ENCODE data around the gene TM4SF4. TPM values are rescaled to one million over a fixed set of nuclear protein-coding genes. Genes with fewer than 3 reads are reported as not detected.
A peak's percentile ranks its signal among the peaks of the same experiment; 100 is the strongest.

TM4SF4 gene
- total and polyA plus RNA-seq, 8 donors = 18.9 to 411 (median 45.8) TPM

DNA sequence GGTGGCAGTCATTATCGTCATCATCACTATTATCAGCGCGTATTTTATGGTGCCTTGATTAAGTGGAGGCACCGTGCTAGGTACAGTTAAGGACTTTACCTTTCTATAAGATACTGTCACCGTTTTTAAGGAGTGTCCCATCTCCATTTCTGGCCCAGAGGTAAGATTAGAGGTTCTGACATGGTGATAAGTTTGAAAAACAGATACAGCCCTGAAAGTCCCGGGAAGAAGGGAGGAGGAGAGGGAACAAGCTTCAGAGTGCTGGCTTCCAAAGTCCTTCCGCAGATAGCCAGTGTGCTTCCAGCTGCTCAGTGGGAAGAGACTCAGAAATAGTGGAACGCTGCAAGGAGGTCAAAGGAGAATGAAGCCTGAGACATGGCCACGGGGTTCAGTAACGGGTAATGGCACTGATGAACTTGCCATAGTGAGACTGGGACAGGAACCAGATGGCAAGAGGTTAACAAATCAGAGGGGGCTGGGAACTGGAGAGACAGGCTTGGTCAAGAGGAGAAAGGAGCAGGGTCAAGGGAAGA is 9.1 kb upstream of the TM4SF4 start:
- FAIRE-seq (no peak), ATAC-seq (no peak), DNase-seq (no peak)
- no peaks in the 10 kb centered on the region for H3K36me3 ChIP-seq
- no peak overlapping the region for H3K27ac ChIP-seq
- H3K4me1 ChIP-seq = peaks cover 11 to 22% (median 13%) of the 10 kb centered on the region in 3 donors
- H3K27me3 ChIP-seq = no peaks in the 10 kb centered on the region
- intact Hi-C loops (cut with DNase I) = no loop called here
- WGBS, 2 donors = 71 to 75% methylated on average over 10 of the region's 10 CpGs
- no peaks in the 10 kb centered on the region for H3K9me3 ChIP-seq
- TF ChIP-seq, protein P1, sequence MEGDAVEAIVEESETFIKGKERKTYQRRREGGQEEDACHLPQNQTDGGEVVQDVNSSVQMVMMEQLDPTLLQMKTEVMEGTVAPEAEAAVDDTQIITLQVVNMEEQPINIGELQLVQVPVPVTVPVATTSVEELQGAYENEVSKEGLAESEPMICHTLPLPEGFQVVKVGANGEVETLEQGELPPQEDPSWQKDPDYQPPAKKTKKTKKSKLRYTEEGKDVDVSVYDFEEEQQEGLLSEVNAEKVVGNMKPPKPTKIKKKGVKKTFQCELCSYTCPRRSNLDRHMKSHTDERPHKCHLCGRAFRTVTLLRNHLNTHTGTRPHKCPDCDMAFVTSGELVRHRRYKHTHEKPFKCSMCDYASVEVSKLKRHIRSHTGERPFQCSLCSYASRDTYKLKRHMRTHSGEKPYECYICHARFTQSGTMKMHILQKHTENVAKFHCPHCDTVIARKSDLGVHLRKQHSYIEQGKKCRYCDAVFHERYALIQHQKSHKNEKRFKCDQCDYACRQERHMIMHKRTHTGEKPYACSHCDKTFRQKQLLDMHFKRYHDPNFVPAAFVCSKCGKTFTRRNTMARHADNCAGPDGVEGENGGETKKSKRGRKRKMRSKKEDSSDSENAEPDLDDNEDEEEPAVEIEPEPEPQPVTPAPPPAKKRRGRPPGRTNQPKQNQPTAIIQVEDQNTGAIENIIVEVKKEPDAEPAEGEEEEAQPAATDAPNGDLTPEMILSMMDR (IDR thresholded peaks at IDR 0.05) = no peak
- no peak overlapping the region for H3K4me3 ChIP-seq

DNA sequence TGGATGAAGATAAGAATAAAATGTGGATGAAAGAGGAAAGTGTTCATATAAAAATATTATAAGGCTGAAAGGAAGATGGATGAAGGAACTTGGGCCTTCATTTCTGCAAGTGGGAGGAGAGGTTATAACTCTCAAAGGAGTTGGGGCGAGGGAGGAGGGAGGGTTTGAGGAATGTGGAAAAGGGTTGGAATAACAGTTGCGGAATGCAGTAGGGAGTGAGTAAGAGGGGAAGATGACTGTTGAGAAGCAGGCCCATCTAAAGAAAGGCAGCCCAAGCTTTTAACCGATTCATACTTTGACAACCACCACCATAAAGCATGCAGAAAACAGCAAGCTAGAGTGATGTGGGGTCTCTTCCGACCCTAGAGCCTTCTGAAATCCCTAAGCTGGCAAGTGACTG is 8.3 kb upstream of the TM4SF4 start:
- TF ChIP-seq, protein P1 (IDR thresholded peaks at IDR 0.05) = no peak
- H3K4me1 ChIP-seq = peaks cover 11 to 22% (median 11%) of the 10 kb centered on the region in 3 donors
- WGBS, 2 donors = 89 to 90% methylated on average over 4 of the region's 4 CpGs
- no peaks in the 10 kb centered on the region for H3K9me3 ChIP-seq
- DNase-seq (no peak), FAIRE-seq (no peak), ATAC-seq (peak in 2 of 4 donors; percentile 24 to 36)
- H3K36me3 ChIP-seq = no peaks in the 10 kb centered on the region
- intact Hi-C loops (cut with DNase I) = no loop called here
- H3K27ac ChIP-seq = no peak overlapping the region
- H3K4me3 ChIP-seq = no peak overlapping the region
- H3K27me3 ChIP-seq = no peaks in the 10 kb centered on the region

DNA sequence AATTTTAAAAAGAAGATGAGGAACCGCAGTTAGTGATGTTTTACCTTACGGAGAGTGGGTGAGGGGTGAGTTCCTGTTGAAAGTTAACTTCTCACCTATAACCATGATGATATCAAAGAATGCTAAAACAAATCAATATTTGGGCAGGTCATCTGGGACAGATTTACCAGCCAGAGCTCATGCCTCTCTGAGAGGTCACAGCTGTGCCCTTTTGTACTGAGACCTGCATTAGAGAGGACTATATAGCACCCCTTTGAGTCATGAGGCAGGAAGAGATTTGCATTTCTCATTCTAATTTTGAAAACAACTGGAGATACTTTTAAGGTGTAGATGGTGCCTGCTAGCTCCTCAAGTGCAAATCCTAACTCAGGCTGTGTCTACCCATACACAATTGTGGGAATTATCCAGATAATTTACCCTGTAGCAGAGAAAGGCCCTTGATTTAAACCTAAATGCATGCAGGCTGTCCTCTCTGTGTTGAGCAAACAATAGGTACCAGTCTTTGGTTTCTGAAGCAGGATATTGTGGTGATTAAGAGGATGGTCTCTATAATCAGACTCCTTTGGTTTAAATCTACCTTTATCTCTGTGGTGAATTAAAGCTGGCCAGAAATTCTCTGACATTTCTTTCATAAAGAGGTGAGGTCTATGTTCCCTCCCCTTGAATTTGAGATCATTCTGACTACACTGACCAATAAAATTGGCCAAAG is 5.8 kb upstream of the TM4SF4 start:
- H3K36me3 ChIP-seq = no peaks in the 10 kb centered on the region
- 20 to 44% methylated on average over 2 of the region's 2 CpGs for WGBS, 2 donors
- intact Hi-C loops (cut with DNase I) = no loop called here
- peak overlapping the region; percentile 33 to 82 (median 56) for H3K27ac ChIP-seq
- TF ChIP-seq, protein P1 (IDR thresholded peaks at IDR 0.05) = no peak
- H3K9me3 ChIP-seq = no peaks in the 10 kb centered on the region
- H3K4me1 ChIP-seq = peaks cover 24 to 39% (median 33%) of the 10 kb centered on the region in 3 donors
- no peaks in the 10 kb centered on the region for H3K27me3 ChIP-seq
- ATAC-seq (peak; percentile 73 to 90 (median 80)), DNase-seq (peak in 3 of 6 donors; percentile 48 to 68 (median 61)), FAIRE-seq (no peak)
- H3K4me3 ChIP-seq = no peak overlapping the region

DNA sequence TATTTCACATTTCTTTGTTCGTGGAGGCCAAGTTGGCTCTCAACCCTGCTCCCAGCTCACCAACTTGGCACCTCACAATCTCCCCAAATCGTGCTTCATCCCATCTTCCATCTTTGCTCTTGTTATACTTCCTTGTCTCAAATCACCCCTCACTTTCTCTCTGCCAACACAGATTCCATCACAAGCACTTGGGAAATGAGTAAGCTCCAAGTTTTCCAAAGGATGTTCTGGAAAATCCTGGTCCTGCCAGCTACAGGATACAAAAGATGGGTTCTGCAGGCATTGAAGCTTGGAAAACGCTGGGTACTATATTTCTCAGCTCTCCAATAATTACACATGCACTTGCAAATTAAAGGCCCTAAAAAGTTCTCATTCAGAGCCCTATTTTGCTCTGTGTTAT is 4.1 kb upstream of the TM4SF4 start:
- no peak for DNase-seq
- Histone ChIP-seq H3K4me3 (no peak overlapping the region), H3K27ac (no peak overlapping the region), H3K4me1 (peaks cover 25 to 49% (median 49%) of the 10 kb centered on the region in 3 donors), H3K36me3 (no peaks in the 10 kb centered on the region), H3K27me3 (no peaks in the 10 kb centered on the region), H3K9me3 (no peaks in the 10 kb centered on the region)
- intact Hi-C loops (cut with DNase I) = no loop called here
- 71 to 85% methylated on average over 3 of the region's 3 CpGs for WGBS, 2 donors
- no peak for FAIRE-seq
- ATAC-seq = no peak
- TF ChIP-seq, protein P1 (IDR thresholded peaks at IDR 0.05) = no peak

Data from pancreas (tissue), 10 donors.